Astrocyte (in vitro differentiated cells and primary cell): ENCODE measurements around the gene ARHGAP30.

Source experiments
- CTCF ChIP-seq: IDR thresholded peaks from 2 replicates; pipeline ENCODE4 v1.5.1; 2011; ENCODE audit warnings: low read depth, mild to moderate bottlenecking, inconsistent platforms, low read length, moderate library complexity; ENCODE audit not compliant: insufficient read depth
- EZH2 ChIP-seq: IDR thresholded peaks from 2 replicates; pipeline ENCODE4 v1.6.1; 2012; ENCODE audit warnings: mild to moderate bottlenecking, low read length, inconsistent platforms; ENCODE audit not compliant: insufficient read depth

GRCh38 chr1:161095230-161095629, 25.5 kb upstream of the ARHGAP30 start:
- TF ChIP-seq CTCF (no peak), EZH2 (no peak)
